Muscle layer of colon (tissue), 2 donors: Measurements from ENCODE around the gene CARS1.

ENCODE experiments used
- H3K27ac ChIP-seq: one replicate; pipeline ENCODE4 v1.7.0; 2013; ENCODE audit warnings: low read depth, mild to moderate bottlenecking, low read length, moderate library complexity
- H3K27me3 ChIP-seq, 2 donors: one replicate each; pipeline ENCODE4 v1.7.0; 2013; ENCODE audit warnings: low read length in 2 of 2, mild to moderate bottlenecking in 2 of 2; ENCODE audit not compliant: insufficient read depth in 2 of 2, control insufficient read depth in 1 of 2
- H3K36me3 ChIP-seq: one replicate; pipeline ENCODE4 v1.7.0; 2013; ENCODE audit warnings: mild to moderate bottlenecking, low read length; ENCODE audit not compliant: insufficient read depth
- H3K4me1 ChIP-seq: one replicate; pipeline ENCODE4 v1.7.0; 2013; ENCODE audit warnings: mild to moderate bottlenecking, low read length; ENCODE audit not compliant: insufficient read depth
- H3K4me3 ChIP-seq, 2 donors: one replicate each; pipeline ENCODE4 v1.7.0; 2013; ENCODE audit warnings: low read length in 2 of 2, low read depth in 1 of 2, mild to moderate bottlenecking in 1 of 2, moderate library complexity in 1 of 2
- H3K9ac ChIP-seq: one replicate; pipeline ENCODE4 v1.7.0; 2013; ENCODE audit warnings: low read length
- H3K9me3 ChIP-seq: one replicate; pipeline ENCODE4 v1.7.0; 2013; ENCODE audit warnings: mild to moderate bottlenecking, low read length
- donor health status: abdominal sarcoma.
- donor health status: Adenocarcinoma of cecum.

Gene CARS1

DNA sequence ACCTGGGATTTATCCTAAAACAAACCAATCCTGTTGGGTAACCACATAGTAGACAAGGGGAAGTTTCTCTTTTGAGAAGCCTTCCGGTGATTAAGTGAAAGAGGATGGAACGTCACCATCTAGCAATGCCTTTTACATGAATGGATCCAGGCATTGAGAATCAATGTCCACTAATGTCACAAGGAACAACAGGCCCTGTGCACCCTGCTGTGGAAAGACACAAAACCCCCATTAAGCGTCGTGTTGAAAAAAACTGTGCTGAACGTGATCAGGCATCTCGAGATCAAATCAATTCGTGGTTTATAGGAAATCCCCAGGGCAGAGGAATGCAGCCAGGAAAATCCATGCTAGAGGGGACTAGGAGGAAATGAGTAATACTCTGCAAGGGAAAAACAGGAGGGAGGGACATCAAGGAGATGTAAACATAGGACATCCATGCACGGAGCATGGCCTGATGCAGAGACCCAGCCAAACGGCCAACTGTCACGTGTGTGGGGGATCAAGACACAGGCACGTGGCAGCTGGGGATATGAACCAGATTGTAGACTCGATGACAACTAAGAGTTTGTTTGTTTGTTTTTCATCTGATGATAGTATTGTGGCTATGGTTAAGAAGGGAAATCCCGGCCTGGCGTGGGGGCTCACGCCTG lies 38.6 kb upstream of the CARS1 start:
- Histone ChIP-seq H3K27ac (no peak overlapping the region), H3K9ac (no peak overlapping the region), H3K4me1 (peaks cover 3% of the 10 kb centered on the region), H3K9me3 (no peaks in the 10 kb centered on the region), H3K4me3 (no peak overlapping the region), H3K27me3 (no peaks in the 10 kb centered on the region), H3K36me3 (peaks cover 40% of the 10 kb centered on the region)

DNA sequence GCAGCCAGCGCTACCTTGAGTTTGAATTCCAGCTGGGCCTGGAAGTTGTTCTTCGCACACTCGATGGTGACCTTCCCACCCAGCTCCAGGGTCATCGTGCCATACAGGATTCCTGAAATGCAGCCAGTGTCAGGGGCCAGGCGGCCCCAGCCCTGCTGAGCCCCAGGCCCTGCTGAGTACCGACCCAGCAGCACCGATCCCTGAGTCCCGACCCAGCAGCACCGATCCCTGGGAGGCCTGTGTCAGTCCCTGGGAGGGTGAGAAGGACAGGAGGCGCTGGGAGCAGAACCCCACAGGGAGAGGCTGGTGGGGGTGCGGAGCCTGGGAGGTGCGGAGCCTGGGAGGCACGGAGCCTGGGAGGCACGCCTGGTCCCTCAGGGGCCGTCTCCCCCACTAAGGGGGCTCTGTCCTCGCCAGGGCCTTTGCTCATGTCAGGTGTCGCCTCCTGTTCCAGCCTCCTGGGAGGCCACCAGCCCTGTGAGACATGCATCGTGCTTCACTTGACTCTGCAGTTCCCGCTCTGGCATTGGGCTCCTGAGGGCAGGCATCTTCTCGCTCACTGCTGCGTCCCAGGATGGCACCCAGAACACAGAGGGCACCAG lies 37.1 kb upstream of the CARS1 start:
- Histone ChIP-seq H3K4me1 (peaks cover 3% of the 10 kb centered on the region), H3K27me3 (no peaks in the 10 kb centered on the region), H3K9me3 (no peaks in the 10 kb centered on the region), H3K27ac (no peak overlapping the region), H3K36me3 (peaks cover 41% of the 10 kb centered on the region), H3K4me3 (no peak overlapping the region), H3K9ac (no peak overlapping the region)

- Histone ChIP-seq H3K27ac (no peak overlapping the region), H3K27me3 (no peaks in the 10 kb centered on the region), H3K4me3 (no peak overlapping the region), H3K9ac (no peak overlapping the region), H3K36me3 (peaks cover 39% of the 10 kb centered on the region), H3K9me3 (no peaks in the 10 kb centered on the region), H3K4me1 (peaks cover 3% of the 10 kb centered on the region)
These were observed 36.3 kb upstream of the CARS1 start for GRCh38 chr11:3093281-3094191.

DNA sequence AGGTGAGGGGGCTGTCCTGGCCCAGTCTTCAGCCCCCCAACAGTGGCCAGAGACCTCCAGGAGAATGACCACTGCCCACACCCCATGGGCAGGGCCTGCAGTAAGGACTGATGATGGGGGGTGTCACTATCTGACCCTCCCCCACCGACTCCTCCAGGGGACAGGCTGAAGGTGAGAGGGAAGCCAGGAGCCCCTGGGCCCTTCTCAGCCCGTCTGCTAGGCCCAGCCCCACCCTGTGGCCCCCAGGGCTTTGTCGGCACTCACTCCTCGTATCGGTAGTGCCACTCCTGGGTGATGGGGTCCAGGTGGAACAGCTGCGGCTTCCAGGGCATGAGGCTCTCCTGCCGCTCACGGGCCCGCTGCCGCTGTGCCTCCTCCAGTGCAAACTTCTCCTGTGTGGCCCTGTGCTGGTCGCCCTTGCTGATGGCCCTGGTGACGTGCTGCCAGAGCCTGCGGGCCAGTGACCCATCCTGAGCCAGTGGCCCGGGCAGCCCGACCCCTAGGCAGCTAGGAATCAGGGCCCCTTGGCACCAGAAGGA lies 35.4 kb upstream of the CARS1 start:
- no peak overlapping the region for H3K27ac ChIP-seq
- H3K27me3 ChIP-seq, result no peaks in the 10 kb centered on the region
- no peak overlapping the region for H3K9ac ChIP-seq
- H3K9me3 ChIP-seq, result no peaks in the 10 kb centered on the region
- H3K36me3 ChIP-seq, result peaks cover 38% of the 10 kb centered on the region
- H3K4me1 ChIP-seq, result peaks cover 3% of the 10 kb centered on the region
- H3K4me3 ChIP-seq, result no peak overlapping the region

- Histone ChIP-seq H3K4me1 (peaks cover 3% of the 10 kb centered on the region), H3K4me3 (no peak overlapping the region), H3K27ac (no peak overlapping the region), H3K36me3 (peaks cover 38% of the 10 kb centered on the region), H3K9ac (no peak overlapping the region), H3K27me3 (no peaks in the 10 kb centered on the region), H3K9me3 (no peaks in the 10 kb centered on the region)
These were observed 34.8 kb upstream of the CARS1 start for GRCh38 chr11:3091846-3092602.

DNA sequence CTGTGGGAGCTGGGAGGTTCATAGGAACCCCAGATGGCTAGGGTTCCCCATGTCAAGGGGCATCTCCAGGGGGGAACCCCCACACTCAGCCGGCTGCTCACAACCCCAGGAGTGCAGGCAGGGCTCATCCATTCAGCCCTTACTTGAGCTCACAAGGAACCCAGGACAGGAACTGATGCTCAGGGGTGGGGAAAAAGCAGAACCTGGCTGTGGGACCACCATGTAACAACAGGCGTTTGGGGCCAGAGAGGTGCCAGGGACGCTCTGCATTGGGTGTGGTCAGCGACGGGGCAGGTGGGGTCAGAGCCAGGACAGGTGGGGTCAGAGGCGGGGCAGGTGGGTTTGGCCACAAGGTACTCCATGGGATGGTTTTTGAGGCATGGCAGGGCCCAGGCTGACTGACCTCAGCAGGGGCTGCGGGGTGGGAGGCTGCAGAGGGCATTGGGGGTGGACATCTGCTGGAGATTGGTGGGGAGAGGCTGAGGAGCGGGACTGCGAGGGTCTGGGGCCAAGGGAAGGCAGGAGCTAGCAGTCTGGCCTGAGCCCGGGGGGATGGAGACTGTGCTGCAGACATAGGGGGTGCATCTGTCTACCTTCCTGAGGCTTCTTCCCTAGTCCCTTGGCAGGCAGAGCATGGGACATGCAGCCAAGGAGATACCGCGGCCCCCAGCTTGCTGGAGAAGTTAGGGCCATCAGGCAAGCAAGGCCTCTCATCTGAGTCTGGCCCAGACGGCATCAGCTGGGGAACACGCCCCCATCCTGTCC lies 34.0 kb upstream of the CARS1 start:
- Histone ChIP-seq H3K27me3 (no peaks in the 10 kb centered on the region), H3K27ac (no peak overlapping the region), H3K4me3 (no peak overlapping the region), H3K36me3 (peaks cover 38% of the 10 kb centered on the region), H3K4me1 (peaks cover 3% of the 10 kb centered on the region), H3K9me3 (no peaks in the 10 kb centered on the region), H3K9ac (no peak overlapping the region)

GRCh38 chr11:3090096-3090901 lies 33.1 kb upstream of the CARS1 start:
- H3K9ac ChIP-seq, result no peak overlapping the region
- H3K36me3 ChIP-seq, result peaks cover 34% of the 10 kb centered on the region
- no peaks in the 10 kb centered on the region for H3K9me3 ChIP-seq
- H3K27me3 ChIP-seq, result no peaks in the 10 kb centered on the region
- H3K4me1 ChIP-seq, result peaks cover 2% of the 10 kb centered on the region
- no peak overlapping the region for H3K4me3 ChIP-seq
- H3K27ac ChIP-seq, result no peak overlapping the region

- peaks cover 34% of the 10 kb centered on the region for H3K36me3 ChIP-seq
- no peaks in the 10 kb centered on the region for H3K27me3 ChIP-seq
- no peak overlapping the region for H3K4me3 ChIP-seq
- no peak overlapping the region for H3K27ac ChIP-seq
- no peak overlapping the region for H3K9ac ChIP-seq
- H3K4me1 ChIP-seq, result no peaks in the 10 kb centered on the region
- H3K9me3 ChIP-seq, result no peaks in the 10 kb centered on the region
These were observed 32.2 kb upstream of the CARS1 start for GRCh38 chr11:3089236-3090061.

- Histone ChIP-seq H3K4me3 (no peak overlapping the region), H3K9me3 (no peaks in the 10 kb centered on the region), H3K27me3 (no peaks in the 10 kb centered on the region), H3K4me1 (no peaks in the 10 kb centered on the region), H3K27ac (no peak overlapping the region), H3K9ac (no peak overlapping the region), H3K36me3 (peaks cover 30% of the 10 kb centered on the region)
These were observed 31.6 kb upstream of the CARS1 start for GRCh38 chr11:3088806-3089205.
